Motor neuron (in vitro differentiated cells): ENCODE data around the gene CHMP1B. TPM values are rescaled to one million over a fixed set of nuclear protein-coding genes. Genes with fewer than 3 reads are reported as not detected.

Experiments used
- ATAC-seq, 8 experiments: fragments of 200-7000 bp; cut with Tn5 transposase; replicated peaks in 6 of 8; 2 replicates each; pipeline ENCODE4 v1.8.0; 2021; ENCODE audit warnings: mild to moderate bottlenecking in 8 of 8, moderate library complexity in 8 of 8
- H3K27ac ChIP-seq, 2 donors: fragments of 250-450 bp; sonication (Bioruptor Pico); 2 replicates each; pipeline ENCODE4 v1.9.0; 2021; ENCODE audit warnings: antibody characterized with exemption in 2 of 2, mild to moderate bottlenecking in 2 of 2, moderate library complexity in 1 of 2
- H3K4me1 ChIP-seq, 2 donors: fragments of 250-450 bp; sonication (Bioruptor Pico); replicated peaks in 1 of 2; 2 replicates each; pipeline ENCODE4 v1.6.1; 2021; ENCODE audit warnings: antibody characterized with exemption in 2 of 2, mild to moderate bottlenecking in 2 of 2, moderate library complexity in 1 of 2
- H3K4me3 ChIP-seq, 5 donors: fragments of 250-450 bp; sonication (Bioruptor Pico); 2 replicates each; pipeline ENCODE4 v1.9.0; 2021; ENCODE audit warnings: antibody characterized with exemption in 5 of 5, mild to moderate bottlenecking in 5 of 5, moderate library complexity in 4 of 5
- WGBS, 10 experiments: fragments of 450-650 bp; shearing (Covaris generic); methylation state at CpG; one replicate each; pipeline ENCODE4 v1.0.0; 2022; 5-methylcytosine and 5-hydroxymethylcytosine counted together
- in situ Hi-C, 9 experiments: fragments of 400-800 bp; cut with MboI; loops; one replicate each; pipeline ENCODE4 v1.15.0; 2021; ENCODE audit warnings: low sequenced_read_pairs in 9 of 9, low pct_unique_long_range_greater_than_20kb in 2 of 9; ENCODE audit not compliant: unreplicated experiment in 9 of 9
- total RNA-seq, 8 experiments: library from RNA; unstranded; fragments of 300-600 nt; gene quantifications; 2 replicates each; pipeline versions ENCODE4 v1.2.3 to v1.2.4, GENCODE V29; 2022

Gene CHMP1B
- total RNA-seq, 8 experiments from 2014 or later, result 27.6 to 57.4 (median 39.1) TPM

DNA sequence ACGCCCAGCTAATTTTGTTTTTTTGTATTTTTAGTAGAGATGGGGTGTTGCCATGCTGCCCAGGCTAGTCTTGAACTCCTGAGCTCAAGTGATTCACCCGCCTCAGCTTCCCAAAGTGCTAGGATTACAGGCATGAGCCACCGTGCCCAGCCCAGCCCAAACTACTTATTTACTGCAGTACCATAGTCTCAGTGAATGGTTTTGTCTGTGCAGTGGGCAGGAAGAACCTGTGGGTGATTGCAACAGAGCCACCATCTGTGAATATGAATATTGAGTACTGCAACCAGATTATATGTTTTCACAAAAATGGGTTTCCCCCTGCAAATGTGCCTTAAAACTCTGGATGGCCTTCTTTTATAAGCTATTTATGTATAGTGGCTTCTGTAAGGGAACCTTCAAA, 47.9 kb downstream of the CHMP1B start:
- no peak overlapping the region for H3K4me3 ChIP-seq
- no peak overlapping the region for H3K27ac ChIP-seq
- WGBS, 10 experiments, result 80 to 100% (median 100%) methylated on average over 1 to 3 of the region's 3 CpGs; no CpG with 5 or more reads in 5 of the 10 experiments
- no peaks in the 10 kb centered on the region for H3K4me1 ChIP-seq
- no peak for ATAC-seq
- in situ Hi-C loops, result no loop called here

DNA sequence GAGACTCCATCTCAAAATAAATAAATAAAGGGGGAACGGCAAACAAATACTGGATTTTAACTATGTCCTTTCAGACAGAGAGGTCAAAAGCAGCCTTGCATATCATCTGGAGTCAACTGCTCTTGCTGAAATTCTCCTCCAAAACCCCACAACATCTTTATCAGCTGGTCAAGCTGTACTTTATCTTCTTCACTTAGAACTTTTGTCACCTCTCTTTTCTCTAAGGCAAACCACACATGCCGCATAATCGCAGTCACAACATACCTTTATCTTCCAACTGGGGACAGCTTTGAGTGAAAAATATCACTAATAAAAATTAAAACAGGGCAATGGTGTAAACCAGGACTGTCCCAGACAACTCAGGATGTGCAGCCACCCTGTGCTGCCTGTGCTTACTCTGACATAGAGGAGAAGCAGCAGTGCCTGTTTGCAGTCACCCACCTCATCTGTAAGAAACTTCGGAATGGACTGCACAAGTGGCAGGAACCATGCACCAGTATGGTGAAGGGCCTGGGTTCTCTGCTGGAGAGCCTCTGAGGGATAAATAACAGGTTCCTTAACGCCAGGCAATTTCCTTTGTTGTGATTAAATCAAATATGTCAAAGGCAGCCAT, 50.7 kb downstream of the CHMP1B start:
- in situ Hi-C loops, result no loop called here
- 33 to 100% (median 91%) methylated on average over 1 to 5 of the region's 5 CpGs for WGBS, 10 experiments
- no peak overlapping the region for H3K27ac ChIP-seq

DNA sequence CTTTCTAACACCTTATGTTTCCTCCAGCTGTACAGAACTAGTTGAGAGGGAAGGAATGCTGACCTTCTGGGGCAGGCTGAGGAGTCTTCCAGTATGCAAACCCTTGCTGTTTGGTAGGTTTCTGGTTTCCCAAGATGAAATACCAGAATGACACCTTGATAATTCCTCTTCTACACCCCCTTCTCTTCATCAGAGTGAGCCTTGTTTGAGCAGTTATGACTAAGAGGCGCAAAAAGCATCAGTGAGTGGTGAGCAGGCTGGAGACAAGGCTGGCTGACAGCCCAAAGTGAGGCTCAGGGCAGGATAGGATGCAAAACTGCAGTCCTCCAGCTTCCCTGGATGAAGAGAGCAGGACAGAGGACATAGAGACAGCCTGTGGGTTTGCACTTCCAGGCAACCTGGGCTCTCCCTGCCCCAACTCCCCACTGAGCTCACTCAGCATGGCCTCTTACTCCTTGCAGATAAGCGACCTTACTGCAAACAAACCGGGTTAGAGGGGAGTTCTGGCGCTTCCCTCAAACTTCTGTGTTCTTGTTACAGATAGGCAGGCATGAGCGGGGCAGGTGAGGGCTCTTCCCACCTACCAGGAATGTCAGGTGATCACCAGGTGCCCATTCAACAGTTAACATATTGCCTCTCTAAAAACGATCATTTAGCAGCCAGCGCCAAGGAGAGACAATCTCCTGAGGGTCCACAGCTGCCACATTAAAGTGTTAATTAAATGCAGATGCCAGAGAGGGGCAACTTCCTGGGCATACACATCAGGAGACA, 51.5 kb downstream of the CHMP1B start:
- in situ Hi-C loops, result no loop called here
- 43 to 87% (median 58%) methylated on average over 1 to 6 of the region's 7 CpGs; no CpG with 5 or more reads in 2 of the 10 experiments for WGBS, 10 experiments
- no peak overlapping the region for H3K27ac ChIP-seq
- no peak overlapping the region for H3K4me3 ChIP-seq
- peaks cover 7% of the 10 kb centered on the region in 2 donors for H3K4me1 ChIP-seq
- ATAC-seq, result no peak

More for the DNA sequence above, 50.7 kb downstream of the CHMP1B start:
- no peak for ATAC-seq
- Histone ChIP-seq H3K4me1 (peaks cover 1 to 2% of the 10 kb centered on the region in 2 donors), H3K4me3 (no peak overlapping the region)

Other genes with a start within 250 kb of the CHMP1B start
- gene SLC35G4, start 241.8 kb upstream of the CHMP1B start, total RNA-seq, result under 1 TPM in 2 of 8 experiments, not detected in 6; 0.57 to 0.91 TPM
- gene GNAL, start 162.1 kb upstream of the CHMP1B start, total RNA-seq, result 10 to 100 TPM in 4 of 8 experiments, 1 to 10 TPM in 3, under 1 TPM in 1; 0.85 to 31.0 (median 11.1) TPM
- gene MPPE1, start 56.9 kb downstream of the CHMP1B start, total RNA-seq, result 10 to 100 TPM; 13.9 to 41.3 (median 23.5) TPM
- 10 to 100 TPM in 5 of 8 experiments, 1 to 10 TPM in 3; 4.1 to 54.1 (median 16.8) TPM for gene IMPA2, start 130.1 kb downstream of the CHMP1B start, total RNA-seq
- gene ANKRD62, start 242.4 kb downstream of the CHMP1B start, total RNA-seq, result under 1 TPM in 5 of 8 experiments, not detected in 3; 0.05 to 0.21 (median 0.14) TPM